Fibroblast of lung (primary cell): Measurements from ENCODE around the gene RASSF8.

Source experiments
- CTCF ChIP-seq, 2 donors: IDR thresholded peaks in 1 of 2; conservative IDR thresholded peaks in 1 of 2; 1 replicate in 1 of 2; 2 replicates in 1 of 2; pipeline ENCODE4 v1.5.1; 2011 to 2012; ENCODE audit warnings: low read length in 2 of 2, control low read depth in 1 of 2, inconsistent platforms in 1 of 2, low read depth in 1 of 2, mild to moderate bottlenecking in 1 of 2
- EZH2 ChIP-seq: IDR thresholded peaks from 2 replicates; pipeline ENCODE4 v1.5.1; 2012; ENCODE audit warnings: low read length, control low read depth, mild to moderate bottlenecking; ENCODE audit errors: missing control alignments

GRCh38 chr12:26046906-26047305 is 88.4 kb downstream of the RASSF8 start:
- TF ChIP-seq CTCF (conservative IDR thresholded peaks at IDR 0.05 in 1 of 2, IDR thresholded peaks at IDR 0.05 in 1 of 2; ENCODE audit: low read depth in 1 of 2, low read length in 2 of 2) (no peak), EZH2 (no peak)
